IMR-90 (cell line): Measurements from ENCODE around the gene TES. TPM values are rescaled to one million over a fixed set of nuclear protein-coding genes. Genes with fewer than 3 reads are reported as not detected.

Experiments used
- ATAC-seq: fragments of 200-7000 bp; cut with Tn5 transposase; 2 replicates; pipeline ENCODE4 v1.9.1; 2020; ENCODE audit warnings: low read depth, mild to moderate bottlenecking, moderate library complexity
- BruUV-seq: library from RNA; stranded (reverse); fragments of 400-500 nt; replicated peaks from 2 replicates; lab custom pipeline; 2021; lab: Mats Ljungman, UMichigan
- CTCF ChIA-PET: fragments of 300-600 bp; formaldehyde crosslinking; extraction: SDS; loops from one replicate; lab custom pipeline; 2021; ENCODE audit warnings: antibody characterized with exemption; lab: Yijun Ruan, JAX
- POLR2A ChIA-PET: fragments of 300-600 bp; sonication (Branson Sonifier 250); formaldehyde crosslinking; loops from one replicate; lab custom pipeline; 2022; ENCODE audit warnings: antibody characterized with exemption; ENCODE audit not compliant: unreplicated experiment; lab: Charles Lee
- DNase-seq: peaks from one replicate; pipeline ENCODE4 v3.0.0; 2013
- H2AFZ ChIP-seq: replicated peaks from 2 replicates; pipeline ENCODE3; 2013; ENCODE audit warnings: low read length, mild to moderate bottlenecking; ENCODE audit not compliant: poor library complexity
- H2AK5ac ChIP-seq: 2 replicates; pipeline ENCODE4 v1.6.1; 2013; ENCODE audit warnings: low read depth, low read length, inconsistent platforms
- H2AK9ac ChIP-seq: replicated peaks from 2 replicates; pipeline ENCODE3; 2013; ENCODE audit warnings: mild to moderate bottlenecking, low read depth, low read length, moderate library complexity; ENCODE audit not compliant: poor library complexity
- H2BK120ac ChIP-seq: 2 replicates; pipeline ENCODE4 v1.6.1; 2013; ENCODE audit warnings: low read depth, low read length, inconsistent platforms
- H2BK15ac ChIP-seq: 3 replicates; pipeline ENCODE4 v1.6.1; 2013; ENCODE audit warnings: low read depth, low read length, inconsistent platforms
- H2BK20ac ChIP-seq: 2 replicates; pipeline ENCODE4 v1.6.1; 2013; ENCODE audit warnings: low read depth, mild to moderate bottlenecking, inconsistent platforms, low read length, moderate library complexity
- H2BK5ac ChIP-seq: 2 replicates; pipeline ENCODE4 v1.6.1; 2013; ENCODE audit warnings: mild to moderate bottlenecking, low read depth, low read length, inconsistent platforms; ENCODE audit not compliant: poor library complexity, severe bottlenecking
- H3K14ac ChIP-seq: replicated peaks from 2 replicates; pipeline ENCODE4 v1.6.1; 2013; ENCODE audit warnings: low read depth, low read length, inconsistent platforms
- H3K18ac ChIP-seq: 2 replicates; pipeline ENCODE4 v1.6.1; 2013; ENCODE audit warnings: low read depth, low read length, control low read depth
- H3K23ac ChIP-seq: 2 replicates; pipeline ENCODE4 v1.6.1; 2013; ENCODE audit warnings: low read depth, low read length, inconsistent platforms
- H3K27ac ChIP-seq: 2 replicates; pipeline ENCODE4 v1.5.1; 2013; ENCODE audit warnings: mild to moderate bottlenecking, control low read depth, low read length; ENCODE audit not compliant: insufficient read depth
- H3K27me3 ChIP-seq: 2 replicates; pipeline ENCODE4 v1.6.1; 2013; ENCODE audit warnings: low read length; ENCODE audit not compliant: control insufficient read depth, insufficient read depth
- H3K36me3 ChIP-seq: 2 replicates; pipeline ENCODE4 v1.6.1; 2013; ENCODE audit warnings: low read length, mixed read lengths; ENCODE audit not compliant: control insufficient read depth, insufficient read depth
- H3K4ac ChIP-seq: 2 replicates; pipeline ENCODE4 v1.6.1; 2013; ENCODE audit warnings: low read depth, low read length, inconsistent platforms
- H3K4me1 ChIP-seq: 2 replicates; pipeline ENCODE4 v1.6.1; 2013; ENCODE audit warnings: low read length, mixed read lengths; ENCODE audit not compliant: control insufficient read depth, insufficient read depth
- H3K4me2 ChIP-seq: 2 replicates; pipeline ENCODE4 v1.6.1; 2013; ENCODE audit warnings: low read depth, mild to moderate bottlenecking, control low read depth, low read length, moderate library complexity
- H3K4me3 ChIP-seq: 2 replicates; pipeline ENCODE4 v1.5.1; 2013; ENCODE audit warnings: low read depth, mild to moderate bottlenecking, control low read depth, low read length, moderate library complexity; ENCODE audit not compliant: insufficient read depth
- H3K56ac ChIP-seq: 2 replicates; pipeline ENCODE4 v1.6.1; 2013; ENCODE audit warnings: low read length, inconsistent platforms; ENCODE audit not compliant: insufficient read depth; ENCODE audit errors: extremely low read depth
- H3K79me1 ChIP-seq, 2 experiments: 2 replicates each; pipeline ENCODE4 v1.6.1; 2013; ENCODE audit warnings: low read length in 2 of 2, inconsistent platforms in 1 of 2, low read depth in 1 of 2
- H3K9ac ChIP-seq: 2 replicates; pipeline ENCODE4 v1.6.1; 2013; ENCODE audit warnings: low read depth, low read length, control low read depth
- H3K9me1 ChIP-seq: 2 replicates; pipeline ENCODE4 v1.6.1; 2013; ENCODE audit warnings: low read length, inconsistent platforms; ENCODE audit not compliant: insufficient read depth
- H3K9me3 ChIP-seq: 2 replicates; pipeline ENCODE4 v1.6.1; 2013; ENCODE audit warnings: low read length; ENCODE audit not compliant: control insufficient read depth, insufficient read depth
- H4K20me1 ChIP-seq: 2 replicates; pipeline ENCODE4 v1.6.1; 2013; ENCODE audit warnings: low read length, inconsistent platforms; ENCODE audit not compliant: insufficient read depth
- H4K5ac ChIP-seq: 2 replicates; pipeline ENCODE4 v1.6.1; 2013; ENCODE audit warnings: mild to moderate bottlenecking, low read depth, low read length, control low read depth
- H4K8ac ChIP-seq, 2 experiments: 2 replicates each; pipeline ENCODE4 v1.6.1; 2013; ENCODE audit warnings: low read depth in 2 of 2, low read length in 2 of 2, control low read depth in 1 of 2, inconsistent platforms in 1 of 2
- H4K91ac ChIP-seq: 2 replicates; pipeline ENCODE4 v1.6.1; 2013; ENCODE audit warnings: low read depth, low read length, inconsistent platforms; ENCODE audit not compliant: insufficient read depth
- CHD1 ChIP-seq: IDR thresholded peaks from 2 replicates; pipeline ENCODE4 v1.6.1; 2012; ENCODE audit warnings: low read depth, low read length, improper control_type of control experiment
- MAFK ChIP-seq: IDR thresholded peaks from 2 replicates; pipeline ENCODE4 v1.6.1; 2012; ENCODE audit warnings: low read depth, low read length, improper control_type of control experiment
- MAZ ChIP-seq: IDR thresholded peaks from 2 replicates; pipeline ENCODE4 v1.6.1; 2012; ENCODE audit warnings: low read depth, mild to moderate bottlenecking, low read length, improper control_type of control experiment, moderate library complexity, borderline replicate concordance
- RAD21 ChIP-seq: IDR thresholded peaks from 2 replicates; pipeline ENCODE4 v1.6.1; 2012; ENCODE audit warnings: low read length, improper control_type of control experiment
- RFX5 ChIP-seq: IDR thresholded peaks from 2 replicates; pipeline ENCODE4 v1.8.0; 2012; ENCODE audit warnings: low read depth, mild to moderate bottlenecking, low read length, moderate library complexity
- dilution Hi-C: fragments of 300-500 bp; cut with HindIII; formaldehyde crosslinking; loops from one replicate; pipeline ENCODE4 v1.14.3; 2018; ENCODE audit warnings: low sequenced_read_pairs; ENCODE audit not compliant: unreplicated experiment
- in situ Hi-C: fragments of 300-500 bp; cut with MboI; formaldehyde crosslinking; loops from 3 replicates; pipeline ENCODE4 v1.14.3; 2019; ENCODE audit warnings: low sequenced_read_pairs, inconsistent platforms, mixed read lengths
- intact Hi-C: fragments of 100-400 bp; cut with micrococcal nuclease; formaldehyde crosslinking; loops from 2 replicates; pipeline ENCODE4 v1.10.0; 2022
- polyA plus RNA-seq, 3 experiments: library from polyadenylated mRNA; depleted of rRNA; stranded (reverse); fragments of >200 nt; gene quantifications; 2 replicates each; pipeline ENCODE4 v1.2.3, GENCODE V29; 2012; ENCODE audit warnings: low replicate concordance in 1 of 3
- total RNA-seq: library from RNA; depleted of rRNA; stranded (reverse); fragments of >200 nt; gene quantifications from 2 replicates; pipeline ENCODE4 v1.2.3, GENCODE V29; 2012; rRNA removed
- TF ChIP-seq, protein P1 (sequence below): conservative IDR thresholded peaks from 2 replicates; pipeline ENCODE4 v1.5.1; 2012; ENCODE audit warnings: mild to moderate bottlenecking, low read depth, low read length, improper control_type of control experiment
- TF ChIP-seq, protein P2 (sequence below): fragments of 150-350 bp; IDR thresholded peaks from 2 replicates; pipeline ENCODE4 v1.6.1; 2016; ENCODE audit warnings: low read depth, mild to moderate bottlenecking, low read length, moderate library complexity, borderline replicate concordance

The TES gene
- total and polyA plus RNA-seq, 2 of the 4 experiments (the other 2 are of a cell fraction) = 54.0 to 83.3 TPM

DNA sequence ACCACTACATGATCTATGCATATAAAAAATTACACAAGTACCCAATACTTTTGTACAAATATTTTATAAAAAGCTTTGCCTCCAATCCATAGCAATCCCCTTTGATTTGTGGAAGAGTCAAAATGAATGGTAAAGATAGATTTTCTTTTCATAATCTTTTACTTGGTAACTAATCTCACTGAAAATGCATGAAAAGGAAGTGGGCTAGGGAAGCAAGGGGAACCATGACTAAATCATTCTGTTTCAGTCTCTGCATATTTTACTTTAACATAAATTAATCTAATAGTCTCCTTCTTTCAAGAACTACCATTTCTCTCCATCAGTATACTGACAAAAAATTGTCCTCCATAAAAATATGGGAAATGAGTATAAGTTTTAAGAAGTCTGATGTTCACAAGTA lies 96.9 kb downstream of the TES start:
- Histone ChIP-seq H2AK9ac (no peak overlapping the region), H3K36me3 (no peaks in the 10 kb centered on the region), H3K4ac (no peak overlapping the region), H2AK5ac (no peak overlapping the region), H2BK15ac (no peak overlapping the region), H3K27me3 (no peaks in the 10 kb centered on the region), H2BK120ac (no peak overlapping the region), H3K18ac (no peak overlapping the region), H4K91ac (no peak overlapping the region), H3K56ac (no peak overlapping the region), H3K79me1 (peaks cover 3 to 6% of the 10 kb centered on the region in 2 experiments; a peak in 2 of 4 replicates), H3K9ac (no peak overlapping the region), H3K23ac (no peak overlapping the region), H4K5ac (no peak overlapping the region), H3K4me2 (no peak overlapping the region), H3K9me1 (no peaks in the 10 kb centered on the region), H4K8ac (no peak overlapping the region), H3K4me3 (no peak overlapping the region), H4K20me1 (no peaks in the 10 kb centered on the region), H2AFZ (no peak overlapping the region), H3K14ac (no peak overlapping the region), H2BK20ac (no peak overlapping the region), H2BK5ac (no peak overlapping the region), H3K9me3 (no peaks in the 10 kb centered on the region), H3K4me1 (peaks cover 2% of the 10 kb centered on the region), H3K27ac (no peak overlapping the region)
- in situ Hi-C loops (no loop called here), dilution Hi-C loops (no loop called here), intact Hi-C loops (no loop called here)
- DNase-seq (no peak), ATAC-seq (no peak)
- ChIA-PET CTCF (no interaction called here), POLR2A (no interaction called here)
- BruUV-seq = no TSS peak
- TF ChIP-seq, protein P1, sequence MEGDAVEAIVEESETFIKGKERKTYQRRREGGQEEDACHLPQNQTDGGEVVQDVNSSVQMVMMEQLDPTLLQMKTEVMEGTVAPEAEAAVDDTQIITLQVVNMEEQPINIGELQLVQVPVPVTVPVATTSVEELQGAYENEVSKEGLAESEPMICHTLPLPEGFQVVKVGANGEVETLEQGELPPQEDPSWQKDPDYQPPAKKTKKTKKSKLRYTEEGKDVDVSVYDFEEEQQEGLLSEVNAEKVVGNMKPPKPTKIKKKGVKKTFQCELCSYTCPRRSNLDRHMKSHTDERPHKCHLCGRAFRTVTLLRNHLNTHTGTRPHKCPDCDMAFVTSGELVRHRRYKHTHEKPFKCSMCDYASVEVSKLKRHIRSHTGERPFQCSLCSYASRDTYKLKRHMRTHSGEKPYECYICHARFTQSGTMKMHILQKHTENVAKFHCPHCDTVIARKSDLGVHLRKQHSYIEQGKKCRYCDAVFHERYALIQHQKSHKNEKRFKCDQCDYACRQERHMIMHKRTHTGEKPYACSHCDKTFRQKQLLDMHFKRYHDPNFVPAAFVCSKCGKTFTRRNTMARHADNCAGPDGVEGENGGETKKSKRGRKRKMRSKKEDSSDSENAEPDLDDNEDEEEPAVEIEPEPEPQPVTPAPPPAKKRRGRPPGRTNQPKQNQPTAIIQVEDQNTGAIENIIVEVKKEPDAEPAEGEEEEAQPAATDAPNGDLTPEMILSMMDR = no peak
- TF ChIP-seq, protein P2, sequence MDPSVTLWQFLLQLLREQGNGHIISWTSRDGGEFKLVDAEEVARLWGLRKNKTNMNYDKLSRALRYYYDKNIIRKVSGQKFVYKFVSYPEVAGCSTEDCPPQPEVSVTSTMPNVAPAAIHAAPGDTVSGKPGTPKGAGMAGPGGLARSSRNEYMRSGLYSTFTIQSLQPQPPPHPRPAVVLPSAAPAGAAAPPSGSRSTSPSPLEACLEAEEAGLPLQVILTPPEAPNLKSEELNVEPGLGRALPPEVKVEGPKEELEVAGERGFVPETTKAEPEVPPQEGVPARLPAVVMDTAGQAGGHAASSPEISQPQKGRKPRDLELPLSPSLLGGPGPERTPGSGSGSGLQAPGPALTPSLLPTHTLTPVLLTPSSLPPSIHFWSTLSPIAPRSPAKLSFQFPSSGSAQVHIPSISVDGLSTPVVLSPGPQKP = no peak
- TF ChIP-seq CHD1 (no peak), RFX5 (no peak), MAFK (no peak), MAZ (no peak), RAD21 (no peak)

Other genes with a start within 250 kb of the TES start
- gene TFEC, start 179.8 kb upstream of the TES start, total RNA-seq = under 0.01 and 0.28 TPM in 2 replicates
- gene TFEC, start 179.8 kb upstream of the TES start, polyA plus RNA-seq (2012; rRNA removed) = 0.02 TPM in 1 of 2 replicates, not detected in the other